ENCODE measurements around the gene TAF13.
A peak's percentile ranks its signal among the peaks of the same experiment; 100 is the strongest.
"Not testable (repeated sequence)": the region's sequence is repeated elsewhere in the genome, so short reads cannot be mapped to it uniquely, and the experiment has no call there.

Gene TAF13

GRCh38 chr1:109050228-109050995 lies 25.4 kb downstream of the TAF13 start:
- peak; percentile 54 for DNase-seq (ENCODE audit: low read depth, low spot score)
- H3K27ac ChIP-seq = peak overlapping the region; percentile 90

DNA sequence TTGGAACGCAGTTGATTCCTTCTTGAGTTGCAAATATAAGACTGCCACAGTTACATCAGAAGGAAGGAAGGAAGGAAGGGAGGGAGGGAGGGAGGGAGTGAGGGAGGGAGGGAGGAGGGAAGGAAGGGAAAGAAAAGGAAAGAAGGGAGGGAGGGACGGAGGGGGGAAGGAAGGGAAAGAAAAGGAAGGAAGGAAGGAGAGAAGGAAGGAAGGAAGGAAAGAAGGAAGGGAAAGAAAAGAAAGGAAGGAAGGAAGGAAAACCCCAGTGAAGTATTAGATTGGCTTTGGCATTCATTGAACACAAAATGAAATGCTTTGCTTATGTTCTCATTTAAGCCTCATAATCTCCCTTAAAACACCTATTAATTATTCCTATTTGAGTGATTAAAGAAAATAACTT lies 27.5 kb downstream of the TAF13 start:
- no peak for DNase-seq (ENCODE audit: low read depth, low spot score)
- H3K27ac ChIP-seq = no peak overlapping the region

DNA sequence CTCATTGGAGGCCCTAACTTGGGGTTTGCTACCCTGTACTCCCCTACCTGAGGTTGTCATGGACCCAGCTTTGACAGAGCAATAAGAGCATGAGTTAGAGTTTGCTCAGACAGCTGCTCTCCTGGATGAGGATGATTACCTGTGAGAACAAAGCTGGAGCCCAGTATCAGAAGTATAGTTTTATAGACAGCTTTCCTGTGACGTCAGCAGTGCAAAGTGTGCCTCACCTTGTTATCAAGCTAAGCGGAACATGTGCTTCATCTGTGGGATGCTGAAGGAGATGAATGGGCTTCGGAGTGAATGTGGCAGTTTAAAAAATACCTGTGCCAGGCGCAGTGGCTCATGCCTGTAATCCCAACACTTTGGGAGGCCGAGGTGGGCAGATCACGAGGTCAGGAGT lies 28.5 kb downstream of the TAF13 start:
- no peak for DNase-seq (ENCODE audit: low read depth, low spot score)

DNA sequence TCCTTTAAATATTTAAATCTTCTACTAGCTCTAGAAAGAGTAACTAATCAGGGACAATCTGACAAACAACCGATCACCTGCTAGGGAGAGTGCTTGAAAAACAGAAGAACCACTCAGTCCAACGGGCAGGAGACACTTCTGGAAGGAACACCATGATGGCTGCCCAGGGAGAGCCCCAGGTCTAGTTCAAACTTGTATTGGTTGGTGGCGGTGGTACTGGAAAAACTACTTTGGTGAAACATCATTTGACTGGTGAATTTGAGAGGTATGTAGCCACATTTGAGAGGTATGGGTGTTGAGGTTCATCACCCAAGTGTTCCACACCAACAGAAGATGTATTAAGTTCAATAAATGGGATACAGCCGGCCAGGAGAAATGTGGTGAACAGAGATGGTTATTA lies 29.1 kb downstream of the TAF13 start:
- no peak for DNase-seq (ENCODE audit: low read depth, low spot score)
- no peak overlapping the region for H3K27ac ChIP-seq

More for the DNA sequence above, 28.5 kb downstream of the TAF13 start:
- H3K27ac ChIP-seq = no peak overlapping the region

DNA sequence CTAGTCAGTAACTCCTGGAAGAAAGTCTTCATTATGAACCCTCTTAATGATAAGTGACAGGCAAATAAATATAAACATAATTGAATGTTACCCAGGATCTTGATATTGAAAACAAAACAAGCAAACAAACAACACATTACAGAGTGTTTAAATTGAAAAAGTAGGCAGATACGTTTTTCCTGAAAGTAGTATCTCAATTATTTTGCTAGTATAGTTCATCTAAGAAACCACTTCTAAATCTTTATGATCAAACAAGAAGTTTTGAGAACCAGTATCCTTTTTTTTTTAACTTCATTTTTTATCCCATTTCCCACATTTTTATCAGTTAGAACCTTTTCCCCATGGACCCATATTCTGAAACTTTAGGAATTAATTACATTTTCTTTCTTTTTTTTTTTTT lies 30.2 kb downstream of the TAF13 start:
- no peak for DNase-seq (ENCODE audit: low read depth, low spot score)
- H3K27ac ChIP-seq = no peak overlapping the region

GRCh38 chr1:109041621-109042468 lies 34.0 kb downstream of the TAF13 start, which contains the start of gene WDR47:
TSS of gene WDR47 (minus strand) at chr1:109042102. CDS start at chr1:109023512, 18,590 bp downstream.
- peak within 1 kb of the TSS; percentile 65 for H3K27ac ChIP-seq
- peak; percentile 93 for DNase-seq (ENCODE audit: low read depth, low spot score)

GRCh38 chr1:109040989-109041620 lies 34.7 kb downstream of the TAF13 start:
- no peak for DNase-seq (ENCODE audit: low read depth, low spot score)
- H3K27ac ChIP-seq = peak overlapping the region; percentile 65

GRCh38 chr1:109040627-109040988 lies 35.2 kb downstream of the TAF13 start:
- H3K27ac ChIP-seq = peak overlapping the region; percentile 65
- no peak for DNase-seq (ENCODE audit: low read depth, low spot score)

- no peak for DNase-seq (ENCODE audit: low read depth, low spot score)
- no peak overlapping the region for H3K27ac ChIP-seq
These were observed 41.4 kb downstream of the TAF13 start for GRCh38 chr1:109034382-109034781.

DNA sequence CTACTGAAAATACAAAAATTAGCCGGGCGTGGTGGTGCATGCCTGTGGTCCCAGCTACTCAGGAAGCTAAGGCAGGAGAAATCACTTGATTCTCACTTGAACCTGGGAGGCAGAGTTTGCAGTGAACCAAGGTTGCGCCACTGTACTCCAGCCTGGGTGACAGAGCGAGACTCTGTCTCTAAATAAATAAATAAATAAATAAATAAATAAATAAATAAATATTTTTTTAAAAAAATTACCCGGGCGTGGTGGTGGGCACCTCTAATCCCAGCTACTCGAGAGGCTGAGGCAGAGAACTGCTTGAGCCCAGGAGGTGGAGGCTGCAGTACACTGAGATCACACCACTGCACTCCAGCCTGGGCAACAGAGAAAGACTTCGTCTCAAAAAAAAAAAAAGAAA lies 46.3 kb downstream of the TAF13 start:
- DNase-seq (ENCODE audit: low read depth, low spot score); H3K27ac ChIP-seq: not testable (repeated sequence)

DNA sequence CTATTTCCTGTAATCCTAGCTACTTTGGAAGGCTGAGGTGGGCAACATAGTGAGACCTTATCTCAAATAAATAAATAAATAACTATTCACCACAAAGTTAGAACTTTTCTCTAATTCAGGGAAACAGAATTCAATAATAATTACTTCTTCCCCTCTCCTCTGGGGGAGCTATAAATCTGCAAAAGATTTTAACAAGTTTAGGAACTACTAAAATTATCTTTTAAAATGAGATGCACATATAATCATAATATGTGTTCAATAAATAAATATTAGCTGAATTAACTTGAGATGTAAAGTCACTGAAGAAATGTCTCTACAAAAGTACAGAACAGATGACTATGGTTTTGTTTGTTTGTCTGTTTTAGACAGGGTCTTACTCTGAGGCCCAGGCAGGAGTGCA lies 48.0 kb downstream of the TAF13 start:
- H3K27ac ChIP-seq = peak overlapping the region; percentile 30
- no peak for DNase-seq (ENCODE audit: low read depth, low spot score)

GRCh38 chr1:109025694-109026093 lies 50.1 kb downstream of the TAF13 start:
- H3K27ac ChIP-seq = no peak overlapping the region
- DNase-seq (ENCODE audit: low read depth, low spot score) = no peak

DNA sequence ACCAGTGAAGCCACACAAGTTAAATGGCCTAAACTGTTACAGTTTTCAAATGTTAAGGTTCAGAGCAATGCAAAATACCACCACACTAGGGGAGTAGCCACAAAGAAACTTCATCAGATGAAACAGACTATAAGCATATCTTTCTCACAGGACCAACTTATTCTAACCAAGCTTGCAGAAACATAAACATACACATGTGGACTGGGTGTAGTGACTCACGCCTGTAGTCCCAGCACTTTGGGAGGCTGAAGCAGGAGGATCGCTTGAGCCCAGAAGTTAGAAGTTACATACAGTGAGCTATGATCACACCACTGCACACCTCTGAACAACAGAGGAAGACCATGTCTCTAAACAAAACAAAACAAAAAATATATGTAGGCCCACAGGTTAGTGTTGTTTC lies 51.2 kb downstream of the TAF13 start:
- DNase-seq (ENCODE audit: low read depth, low spot score) = no peak
- no peak overlapping the region for H3K27ac ChIP-seq

DNA sequence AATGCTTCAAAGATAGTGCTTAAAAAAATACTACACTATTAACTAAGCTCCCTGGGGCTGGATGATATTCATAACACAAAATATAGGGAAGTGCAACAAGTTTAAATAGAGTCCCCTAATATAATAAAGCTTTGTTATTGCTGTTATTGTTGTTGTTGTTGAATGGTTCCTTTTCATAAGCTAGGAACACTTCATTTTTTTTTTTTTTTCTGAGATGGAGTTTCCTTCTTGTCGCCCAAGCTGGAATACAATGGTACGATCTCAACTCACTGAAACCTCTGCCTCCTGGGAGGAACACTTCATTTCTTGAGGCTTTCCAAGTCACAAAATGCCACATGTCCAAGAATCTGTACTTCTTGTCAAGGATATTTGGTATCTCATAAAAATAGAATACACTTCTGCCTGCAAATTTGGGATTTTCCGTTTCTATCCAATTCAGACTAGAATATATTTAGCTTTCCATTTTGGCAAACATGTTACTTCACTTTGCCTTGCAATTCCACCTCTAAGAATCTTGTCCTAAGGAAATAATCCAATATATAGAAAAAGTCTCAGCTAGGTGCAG lies 55.0 kb downstream of the TAF13 start:
- DNase-seq (ENCODE audit: low read depth, low spot score) = no peak
- no peak overlapping the region for H3K27ac ChIP-seq

DNA sequence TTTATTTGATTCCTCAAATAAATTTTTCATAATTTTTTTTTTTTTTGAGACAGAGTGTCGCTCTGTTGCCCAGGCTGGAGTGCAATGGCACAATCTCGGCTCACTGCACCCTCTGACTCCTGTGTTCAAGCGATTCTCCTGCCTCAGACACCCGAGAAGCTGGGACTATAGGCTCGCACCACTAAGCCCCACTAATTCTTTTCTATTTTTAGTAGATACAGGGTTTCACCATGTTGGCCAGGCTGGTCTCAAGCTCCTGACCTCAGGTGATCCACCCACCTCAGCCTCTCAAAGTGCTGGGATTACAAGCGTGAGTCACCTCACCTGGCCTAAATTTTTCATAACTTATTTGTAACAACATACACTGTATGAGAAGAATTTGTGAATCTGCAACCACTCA lies 58.1 kb downstream of the TAF13 start:
- not testable (repeated sequence) for H3K27ac ChIP-seq; DNase-seq (ENCODE audit: low read depth, low spot score)

GRCh38 chr1:109017134-109017533 lies 58.7 kb downstream of the TAF13 start:
- H3K27ac ChIP-seq = no peak overlapping the region
- no peak for DNase-seq (ENCODE audit: low read depth, low spot score)

Data from epithelial cell of prostate (primary cell).